ENCODE measurements around the gene PCNX4.

The PCNX4 gene

GRCh38 chr14:60175255-60175902, 83.7 kb downstream of the PCNX4 start:
- DNase-seq: no peak

GRCh38 chr14:60178164-60178563, 86.4 kb downstream of the PCNX4 start:
- DNase-seq: no peak

- DNase-seq: no peak
Observed at GRCh38 chr14:60178820-60179219, 87.1 kb downstream of the PCNX4 start.

GRCh38 chr14:60179431-60179869, 87.7 kb downstream of the PCNX4 start:
- DNase-seq: no peak

GRCh38 chr14:60183138-60183537, 91.4 kb downstream of the PCNX4 start:
- DNase-seq: no peak

- no peak for DNase-seq
Observed at GRCh38 chr14:60183741-60184140, 92.0 kb downstream of the PCNX4 start.

- DNase-seq: peak; percentile 83
Observed at GRCh38 chr14:60184146-60184904, 92.6 kb downstream of the PCNX4 start.

GRCh38 chr14:60184905-60185555, 93.3 kb downstream of the PCNX4 start:
- no peak for DNase-seq

GRCh38 chr14:60188115-60188514, 96.4 kb downstream of the PCNX4 start:
- no peak for DNase-seq

- no peak for DNase-seq
Observed at GRCh38 chr14:60188696-60189095, 97.0 kb downstream of the PCNX4 start.

- no peak for DNase-seq
Observed at GRCh38 chr14:60189923-60190840, 98.5 kb downstream of the PCNX4 start.

GRCh38 chr14:60195179-60195810, 103.6 kb downstream of the PCNX4 start:
- DNase-seq: no peak

GRCh38 chr14:60196291-60196690, 104.6 kb downstream of the PCNX4 start:
- no peak for DNase-seq

GRCh38 chr14:60197629-60198303, 106.0 kb downstream of the PCNX4 start:
- DNase-seq: peak; percentile 20

- no peak for DNase-seq
Observed at GRCh38 chr14:60199321-60199720, 107.6 kb downstream of the PCNX4 start.

GRCh38 chr14:60204104-60204842, 112.5 kb downstream of the PCNX4 start:
- DNase-seq: no peak

- DNase-seq: no peak
Observed at GRCh38 chr14:60204843-60205774, 113.4 kb downstream of the PCNX4 start.

- DNase-seq: no peak
Observed at GRCh38 chr14:60206249-60206670, 114.5 kb downstream of the PCNX4 start.

- peak; percentile 66 for DNase-seq
Observed at GRCh38 chr14:60206837-60207533, 115.3 kb downstream of the PCNX4 start.
